Gastroesophageal sphincter (tissue), 3 donors: ENCODE results near the gene MYO18A.

Experiments used
- POLR2A ChIP-seq, 2 donors: fragments of 450-650 bp; IDR thresholded peaks; one replicate each; pipeline ENCODE4 v1.6.1; 2017; ENCODE audit warnings: antibody characterized with exemption in 2 of 2, mild to moderate bottlenecking in 2 of 2, moderate library complexity in 1 of 2
- POLR2AphosphoS5 ChIP-seq: sonication (generic); formaldehyde crosslinking; IDR thresholded peaks from one replicate; pipeline ENCODE4 v1.6.1; 2017; ENCODE audit warnings: antibody characterized with exemption
- TF ChIP-seq, protein P1 (sequence below), 4 experiments: fragments of 200-600 bp in 2 of 4; fragments of 450-650 bp in 2 of 4; sonication (generic) in 1 of 4; IDR thresholded peaks; one replicate each; pipeline ENCODE4 v1.5.1; 2017 to 2019; ENCODE audit warnings: antibody characterized with exemption in 4 of 4, mild to moderate bottlenecking in 2 of 4, moderate library complexity in 2 of 4

DNA sequence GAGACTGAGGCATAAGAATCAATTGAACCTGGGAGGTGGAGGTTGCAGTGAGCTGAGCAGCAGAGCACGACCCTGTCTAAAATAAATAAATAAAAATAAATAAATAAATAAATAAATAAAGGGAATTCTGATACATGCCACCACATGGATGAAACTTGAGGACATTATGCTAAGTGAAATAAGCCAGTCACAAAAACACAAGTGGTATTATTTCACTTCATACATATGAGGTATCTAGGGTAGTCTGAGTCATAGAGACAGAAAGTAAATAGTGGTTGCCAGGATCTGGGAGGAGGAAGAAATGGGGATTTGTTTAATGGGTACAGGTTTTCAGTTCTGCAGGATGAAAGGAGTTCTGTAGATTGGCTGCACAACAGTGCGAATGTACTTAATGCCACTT is 120.9 kb downstream of the MYO18A start:
- TF ChIP-seq, protein P1, sequence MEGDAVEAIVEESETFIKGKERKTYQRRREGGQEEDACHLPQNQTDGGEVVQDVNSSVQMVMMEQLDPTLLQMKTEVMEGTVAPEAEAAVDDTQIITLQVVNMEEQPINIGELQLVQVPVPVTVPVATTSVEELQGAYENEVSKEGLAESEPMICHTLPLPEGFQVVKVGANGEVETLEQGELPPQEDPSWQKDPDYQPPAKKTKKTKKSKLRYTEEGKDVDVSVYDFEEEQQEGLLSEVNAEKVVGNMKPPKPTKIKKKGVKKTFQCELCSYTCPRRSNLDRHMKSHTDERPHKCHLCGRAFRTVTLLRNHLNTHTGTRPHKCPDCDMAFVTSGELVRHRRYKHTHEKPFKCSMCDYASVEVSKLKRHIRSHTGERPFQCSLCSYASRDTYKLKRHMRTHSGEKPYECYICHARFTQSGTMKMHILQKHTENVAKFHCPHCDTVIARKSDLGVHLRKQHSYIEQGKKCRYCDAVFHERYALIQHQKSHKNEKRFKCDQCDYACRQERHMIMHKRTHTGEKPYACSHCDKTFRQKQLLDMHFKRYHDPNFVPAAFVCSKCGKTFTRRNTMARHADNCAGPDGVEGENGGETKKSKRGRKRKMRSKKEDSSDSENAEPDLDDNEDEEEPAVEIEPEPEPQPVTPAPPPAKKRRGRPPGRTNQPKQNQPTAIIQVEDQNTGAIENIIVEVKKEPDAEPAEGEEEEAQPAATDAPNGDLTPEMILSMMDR (IDR thresholded peaks at IDR 0.05) = no peak
- TF ChIP-seq POLR2A (IDR thresholded peaks at IDR 0.05) (no peak), POLR2AphosphoS5 (no peak)
